NAMALWA (cell line): ENCODE measurements around the gene CLEC12A.
"Not testable (repeated sequence)": the region's sequence is repeated elsewhere in the genome, so short reads cannot be mapped to it uniquely, and the experiment has no call there.

Source experiments
- DNase-seq: peaks from one replicate; pipeline ENCODE4 v3.0.0-alpha.2; 2015; ENCODE audit warnings: low spot score

CLEC12A gene

GRCh38 chr12:9971181-9971580 lies at the start of gene CLEC12A:
CLEC12A (plus strand) TSS chr12:9971409; CDS start chr12:9971597, 188 bp downstream.
- DNase-seq = no peak

GRCh38 chr12:9922429-9922828 lies 48.8 kb upstream of the CLEC12A start:
- no peak for DNase-seq

DNA sequence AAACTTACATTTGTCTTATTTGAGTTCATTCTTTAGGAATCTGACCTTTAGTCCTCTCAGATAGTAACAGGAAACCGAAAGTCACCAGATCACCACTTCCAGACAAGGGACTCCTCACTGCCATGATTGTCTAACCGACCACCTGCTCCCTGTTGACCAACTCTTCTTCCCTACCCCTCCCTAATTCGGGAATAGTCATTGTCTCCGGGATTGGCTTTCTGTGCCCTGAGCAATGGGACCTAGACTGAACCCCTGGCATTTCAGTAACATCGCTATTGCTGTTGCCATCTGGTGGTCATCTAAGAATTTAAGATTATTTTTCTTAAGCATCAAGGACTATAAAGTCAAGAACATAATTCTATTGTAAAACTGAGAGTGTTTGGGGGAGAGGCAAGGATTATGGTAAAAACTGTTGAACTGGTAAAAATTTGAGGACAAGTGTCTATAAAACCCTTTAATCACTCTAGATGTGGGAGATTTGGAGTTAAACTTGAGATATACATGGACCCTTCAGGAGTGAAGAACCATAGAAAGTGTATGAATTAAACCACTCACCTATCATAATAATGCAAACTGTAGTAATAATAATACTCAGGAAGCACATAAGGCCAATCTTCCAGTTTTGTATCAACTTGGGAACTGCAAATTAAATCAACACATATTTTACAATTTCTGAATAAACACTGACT lies 45.4 kb upstream of the CLEC12A start:
- peak; percentile 68 for DNase-seq

- DNase-seq = no peak
Observed at GRCh38 chr12:9926876-9927275, 44.3 kb upstream of the CLEC12A start.

- peak; percentile 28 for DNase-seq
Observed at GRCh38 chr12:9928607-9929006, 42.6 kb upstream of the CLEC12A start.

DNA sequence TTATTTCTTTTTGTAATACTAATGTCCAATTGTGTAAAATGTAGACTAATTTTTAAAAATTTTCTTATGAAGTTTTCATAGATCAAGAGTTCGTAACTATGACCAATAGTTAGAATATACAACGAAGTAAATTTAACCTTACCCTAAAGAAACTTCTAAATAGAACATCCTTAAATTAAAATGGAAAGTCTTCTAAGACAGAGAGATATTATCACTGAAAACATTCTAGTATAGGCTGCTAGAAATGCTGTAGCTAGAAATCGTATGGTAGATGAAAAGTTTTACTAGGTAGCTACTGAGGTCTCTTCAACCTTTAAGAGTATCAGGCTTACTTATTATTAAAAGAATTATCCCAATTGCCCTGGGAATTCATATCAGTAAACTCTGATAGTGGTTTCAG lies 40.0 kb upstream of the CLEC12A start:
- no peak for DNase-seq

DNA sequence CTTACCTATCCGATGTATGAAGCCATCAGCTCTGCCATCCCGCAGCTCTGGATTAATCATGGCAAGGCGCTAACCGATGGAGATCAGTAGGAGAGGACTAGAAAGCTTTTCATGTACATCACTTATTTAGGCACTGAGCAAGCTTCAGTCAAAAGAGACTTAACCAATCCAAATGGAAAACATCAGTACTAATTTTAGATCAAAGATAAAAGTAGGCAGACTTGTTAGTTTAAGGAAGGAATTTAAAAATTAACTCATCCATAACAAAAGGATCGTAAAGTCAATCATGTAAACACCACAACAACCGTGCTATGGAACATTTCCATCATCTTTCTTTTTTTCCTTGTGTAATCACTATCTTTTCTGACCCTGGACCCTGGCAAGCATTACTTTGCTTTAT lies 38.9 kb upstream of the CLEC12A start, which contains the start of gene CLEC2A:
Gene CLEC2A (minus strand): TSS at position 101 of the 400 bp plus-strand sequence. CDS start 41 bp downstream, at position 60.
- DNase-seq = no peak

- DNase-seq = no peak
Observed at GRCh38 chr12:9933958-9934357, 37.3 kb upstream of the CLEC12A start.

DNA sequence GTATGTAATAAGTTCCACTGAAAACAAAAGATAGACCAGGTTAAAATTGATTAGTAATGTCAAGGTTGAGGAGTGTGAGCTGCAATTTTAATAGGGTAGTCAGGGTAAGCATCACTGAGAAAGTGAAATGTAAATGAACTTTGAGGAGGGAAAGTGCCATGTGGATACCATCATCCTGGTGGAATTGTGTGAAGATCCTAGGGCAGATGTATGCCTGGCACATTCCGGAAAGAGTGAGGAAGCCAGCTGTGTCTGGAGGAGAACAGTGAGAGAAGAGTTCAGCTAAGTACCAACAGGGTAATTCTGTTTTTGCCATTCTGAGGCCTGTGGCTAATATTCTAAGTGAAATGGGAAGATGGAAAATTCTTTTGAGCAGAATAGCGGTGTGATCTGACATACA lies 36.2 kb upstream of the CLEC12A start:
- no peak for DNase-seq

- no peak for DNase-seq
Observed at GRCh38 chr12:9936591-9936990, 34.6 kb upstream of the CLEC12A start.

GRCh38 chr12:9940375-9940774 lies 30.8 kb upstream of the CLEC12A start:
- peak; percentile 52 for DNase-seq

DNA sequence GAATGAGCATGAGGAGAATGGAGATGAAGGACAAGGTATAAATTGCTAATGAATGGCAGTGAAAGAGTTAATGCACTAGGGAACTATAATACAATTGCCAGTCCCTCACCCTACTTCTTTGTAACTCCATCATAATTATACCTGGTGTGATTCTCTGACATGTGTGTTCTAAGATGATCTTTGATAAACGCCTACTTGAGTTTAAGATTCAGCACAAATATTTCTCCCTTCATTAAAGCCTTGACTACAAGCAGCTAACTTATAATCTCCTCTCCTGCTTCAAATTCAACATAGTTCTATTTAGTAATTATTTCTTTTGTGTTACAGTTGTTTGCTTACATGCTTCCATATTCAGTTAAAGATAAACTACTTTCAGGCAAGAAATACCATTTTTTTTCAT lies 29.4 kb upstream of the CLEC12A start:
- DNase-seq = no peak

DNA sequence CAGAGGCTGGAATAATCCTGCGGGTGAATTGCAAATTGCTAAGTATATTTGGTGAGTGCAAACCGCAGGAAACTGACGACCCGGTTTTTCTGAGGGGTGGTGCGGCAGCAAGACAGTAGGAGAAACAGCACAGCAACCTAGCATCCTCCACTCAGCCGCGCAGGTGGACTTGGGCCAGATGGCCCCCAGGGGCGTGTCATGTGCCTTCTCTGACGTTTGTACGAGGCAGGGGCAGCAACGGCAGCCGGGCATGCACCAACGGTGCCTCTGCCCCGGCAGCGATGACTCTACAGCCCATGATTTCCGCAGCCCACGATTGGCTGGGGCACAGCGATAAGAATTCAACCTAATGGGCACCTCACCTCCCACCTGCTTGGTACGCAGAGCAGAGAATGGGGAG lies 28.0 kb upstream of the CLEC12A start:
- DNase-seq = no peak

GRCh38 chr12:9944391-9944790 lies 26.8 kb upstream of the CLEC12A start:
- no peak for DNase-seq

DNA sequence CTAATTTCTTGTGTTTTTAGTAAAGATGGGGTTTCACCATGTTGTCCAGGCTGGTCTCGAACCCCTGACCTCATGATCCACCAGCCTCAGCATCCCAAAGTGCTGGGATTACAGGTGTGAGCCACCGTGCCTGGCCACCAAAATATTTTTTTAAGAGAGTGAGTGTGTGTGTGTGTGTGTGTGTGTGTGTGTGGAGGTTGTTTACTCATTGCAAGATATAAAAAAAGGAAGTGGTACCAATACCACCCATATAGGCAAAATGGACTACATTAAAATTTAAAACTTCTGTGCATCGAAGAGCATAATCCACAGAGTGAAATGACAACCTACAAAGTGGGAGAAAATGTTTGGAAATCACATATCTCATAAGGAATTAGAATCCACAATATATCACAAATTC lies 23.5 kb upstream of the CLEC12A start:
- DNase-seq = no peak

GRCh38 chr12:9948606-9949296 lies 22.5 kb upstream of the CLEC12A start:
- peak; percentile 33 for DNase-seq

- DNase-seq = no peak
Observed at GRCh38 chr12:9951026-9951675, 20.1 kb upstream of the CLEC12A start.

GRCh38 chr12:9952954-9953729 lies 18.1 kb upstream of the CLEC12A start:
- DNase-seq = not testable (repeated sequence)

DNA sequence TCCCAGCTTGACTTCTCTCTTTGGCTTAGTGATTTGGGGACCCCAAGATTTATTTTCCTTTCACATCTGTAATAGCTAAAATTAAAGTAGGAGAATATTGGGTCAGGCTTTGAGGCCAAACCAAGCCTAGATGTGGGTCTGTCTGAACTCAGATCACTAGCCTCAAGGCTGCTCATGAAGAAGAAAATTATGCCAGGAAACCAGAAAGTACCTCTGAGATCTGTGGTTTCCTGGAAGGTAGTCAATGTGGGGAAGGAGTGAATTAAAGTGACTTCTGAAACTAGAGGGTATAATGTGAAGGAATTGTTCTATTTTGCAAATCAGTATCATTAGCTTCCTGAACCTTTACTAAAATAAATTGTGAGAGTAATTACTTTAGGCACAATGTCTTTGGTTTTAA lies 13.4 kb upstream of the CLEC12A start:
- no peak for DNase-seq

GRCh38 chr12:9960590-9960989 lies 10.6 kb upstream of the CLEC12A start:
- DNase-seq = no peak

DNA sequence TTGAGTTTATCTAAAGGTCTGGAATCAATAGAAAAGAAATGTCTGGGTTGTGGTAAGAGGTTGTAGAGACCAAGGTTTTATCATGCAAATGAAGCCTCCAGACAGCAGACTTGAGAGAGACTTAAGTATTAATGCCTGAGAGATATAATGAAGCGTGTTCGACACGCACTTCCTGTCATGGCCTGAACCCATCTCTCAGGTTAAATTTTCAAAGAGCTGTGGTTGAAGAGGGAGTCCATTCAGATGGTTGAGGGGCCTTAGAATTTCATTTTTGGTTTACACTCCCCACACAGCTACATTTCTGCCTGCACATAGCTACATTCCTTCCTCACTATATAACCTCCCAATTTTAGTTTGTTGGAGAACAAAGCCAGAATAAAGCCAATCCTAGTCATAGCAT lies 10.1 kb upstream of the CLEC12A start:
- no peak for DNase-seq

DNA sequence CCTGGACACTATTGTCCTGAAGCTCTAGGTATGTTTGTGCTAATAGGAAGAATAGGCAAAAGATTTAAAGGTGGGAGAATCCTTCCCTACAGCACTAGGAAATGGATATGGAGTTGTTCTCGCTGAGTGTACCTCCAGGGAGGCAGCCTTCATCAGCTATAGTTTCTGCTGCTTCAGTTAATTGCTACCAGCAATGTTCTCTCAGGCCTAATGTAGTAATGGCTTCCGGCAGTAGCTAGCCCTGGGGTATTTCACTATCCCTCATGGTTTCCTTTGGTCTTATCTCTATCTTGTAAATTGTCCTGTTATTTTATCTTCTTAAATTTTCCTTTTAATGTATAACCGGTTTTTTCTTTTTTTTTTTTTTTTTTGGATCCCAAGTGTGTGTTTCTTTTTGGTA lies 9.3 kb upstream of the CLEC12A start:
- no peak for DNase-seq
